Measurements from ENCODE around the gene CD200R1L. TPM values are rescaled to one million over a fixed set of nuclear protein-coding genes. Genes with fewer than 3 reads are reported as not detected.
A peak's percentile ranks its signal among the peaks of the same experiment; 100 is the strongest.

The CD200R1L gene
- polyA plus RNA-seq, 1 of the 3 experiments (the other 2 are of a cell fraction): not detected

GRCh38 chr3:112865757-112866156, 19.1 kb upstream of the CD200R1L start:
- Histone ChIP-seq H3K27ac (ENCODE audit: low read depth in 2 of 2, low read length in 1 of 2) (no peak overlapping the region), H2AFZ (ENCODE audit: low read depth) (no peak overlapping the region), H3K9ac (no peak overlapping the region), H3F3A (replicated peaks; ENCODE audit: insufficient read depth) (no peaks in the 10 kb centered on the region), H4K20me1 (ENCODE audit: insufficient read depth) (no peaks in the 10 kb centered on the region), H3K4me2 (no peak overlapping the region), H3K79me2 (ENCODE audit: insufficient read depth) (no peaks in the 10 kb centered on the region), H3K36me3 (replicated peaks in 1 of 2; ENCODE audit: control insufficient read depth in 1 of 2, insufficient read depth in 2 of 2, low read length in 1 of 2) (no peaks in the 10 kb centered on the region), H3K27me3 (ENCODE audit: insufficient read depth) (no peaks in the 10 kb centered on the region), H3K9me3 (no peaks in the 10 kb centered on the region), H3K4me3 (ENCODE audit: low read depth in 2 of 2, low read length in 1 of 2) (no peak overlapping the region), H3K4me1 (ENCODE audit: control insufficient read depth in 1 of 2, insufficient read depth in 2 of 2, low read depth in 1 of 2, low read length in 1 of 2) (no peaks in the 10 kb centered on the region), H3K9me2 (no peaks in the 10 kb centered on the region)
- 45% methylated on average over 2 of the region's 2 CpGs for WGBS (ENCODE audit: low lambda C conversion rate)
- TF ChIP-seq MXI1 (IDR thresholded peaks at IDR 0.05; ENCODE audit: low read depth, low read length) (no peak), FOSL2 (IDR thresholded peaks at IDR 0.05; ENCODE audit: borderline replicate concordance, low read depth) (no peak), TAF1 (IDR thresholded peaks at IDR 0.05; ENCODE audit: borderline replicate concordance, low read depth, low read length) (no peak), FOXM1 (IDR thresholded peaks at IDR 0.05; ENCODE audit: low read depth) (no peak), MEF2A (IDR thresholded peaks at IDR 0.05; ENCODE audit: borderline replicate concordance, low read depth) (no peak), RXRA (IDR thresholded peaks at IDR 0.05; ENCODE audit: borderline replicate concordance, low read depth) (no peak), TEAD4 (IDR thresholded peaks at IDR 0.05; ENCODE audit: borderline replicate concordance, insufficient read depth) (no peak), YY1 (IDR thresholded peaks at IDR 0.05; ENCODE audit: low read depth) (no peak), USF1 (IDR thresholded peaks at IDR 0.05; ENCODE audit: borderline replicate concordance, low read depth) (no peak), EP300 (IDR thresholded peaks at IDR 0.05; ENCODE audit: borderline replicate concordance in 1 of 2, low read depth in 1 of 2, low read length in 1 of 2) (no peak), FOXJ3 (CRISPR knock-in tag; IDR thresholded peaks at IDR 0.05) (no peak)
- ChIA-PET CTCF (interaction anchor here (1.5 kb wide), 1 partner anchor 231 kb away, joined by 3 read pairs; no protein-coding TSS in a partner anchor), POLR2A (no interaction called here)
- no peak for DNase-seq

- Histone ChIP-seq H3K9ac (no peak overlapping the region), H3K4me2 (no peak overlapping the region), H3K9me2 (no peaks in the 10 kb centered on the region), H3K27ac (ENCODE audit: low read depth in 2 of 2, low read length in 1 of 2) (no peak overlapping the region; a peak in 1 of 4 replicates), H3K27me3 (ENCODE audit: insufficient read depth) (no peaks in the 10 kb centered on the region), H2AFZ (ENCODE audit: low read depth) (no peak overlapping the region), H3K79me2 (ENCODE audit: insufficient read depth) (no peaks in the 10 kb centered on the region), H4K20me1 (ENCODE audit: insufficient read depth) (no peaks in the 10 kb centered on the region), H3F3A (replicated peaks; ENCODE audit: insufficient read depth) (no peaks in the 10 kb centered on the region), H3K9me3 (no peaks in the 10 kb centered on the region; the same call in 1 of the 2 replicates), H3K36me3 (replicated peaks in 1 of 2; ENCODE audit: control insufficient read depth in 1 of 2, insufficient read depth in 2 of 2, low read length in 1 of 2) (no peaks in the 10 kb centered on the region), H3K4me3 (ENCODE audit: low read depth in 2 of 2, low read length in 1 of 2) (no peak overlapping the region), H3K4me1 (ENCODE audit: control insufficient read depth in 1 of 2, insufficient read depth in 2 of 2, low read depth in 1 of 2, low read length in 1 of 2) (peaks cover 0 to 2% of the 10 kb centered on the region in 2 experiments; a peak in 2 of 4 replicates)
- TF ChIP-seq EP300 (IDR thresholded peaks at IDR 0.05; ENCODE audit: borderline replicate concordance in 1 of 2, low read depth in 1 of 2, low read length in 1 of 2) (peak in 1 of 2 experiments; percentile 32; a peak in 1 of 4 replicates), FOXM1 (IDR thresholded peaks at IDR 0.05; ENCODE audit: low read depth) (no peak)
- ChIA-PET POLR2A (no interaction called here), CTCF (no interaction called here)
- DNase-seq: no peak
Observed at GRCh38 chr3:112860898-112861297, 14.2 kb upstream of the CD200R1L start.
